ENCODE measurements around the gene ZBTB20. TPM values are rescaled to one million over a fixed set of nuclear protein-coding genes. Genes with fewer than 3 reads are reported as not detected.

ZBTB20 gene
- total and polyA plus RNA-seq, 2 of the 4 experiments (the other 2 are of a cell fraction), result 0.75 to 14.7 TPM

DNA sequence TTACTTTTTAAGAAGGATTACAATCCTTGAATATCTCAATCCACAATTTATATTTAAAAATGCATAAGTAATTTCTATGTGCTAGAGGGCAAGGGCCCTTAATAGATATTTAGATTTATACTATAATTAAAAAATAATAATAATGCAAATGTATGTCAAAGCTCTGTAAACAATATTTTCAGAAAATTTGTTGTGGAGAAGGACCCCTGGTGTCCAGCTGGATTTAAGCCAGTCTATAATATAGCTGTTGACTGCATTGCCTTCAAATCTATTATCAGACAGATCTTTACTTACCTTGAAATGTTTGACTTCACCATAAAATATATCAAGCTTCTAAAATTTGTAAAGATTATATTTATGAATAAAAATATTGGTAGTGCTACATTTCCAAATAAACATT is 65.6 kb downstream of the ZBTB20 start:
- no peak overlapping the region for H3K27ac ChIP-seq (ENCODE audit: insufficient read depth, low read length)
- peaks cover 0 to 3% of the 10 kb centered on the region in 2 experiments; a peak in 1 of 4 replicates for H3K79me1 ChIP-seq (ENCODE audit: low read depth in 1 of 2, low read length in 2 of 2)
- no peak overlapping the region for H3K4me2 ChIP-seq (ENCODE audit: low read depth, low read length)
- H3K9me1 ChIP-seq (ENCODE audit: insufficient read depth, low read length), result no peaks in the 10 kb centered on the region
- CTCF ChIA-PET, result interaction anchor here (0.6 to 2.2 kb wide), 2 partner anchors 11 to 305 kb away, joined by 3 to 7 read pairs; no protein-coding TSS in a partner anchor
- no peaks in the 10 kb centered on the region for H3K27me3 ChIP-seq (ENCODE audit: control insufficient read depth, insufficient read depth, low read length)
- H3K9me3 ChIP-seq (ENCODE audit: control insufficient read depth, insufficient read depth, low read length), result no peaks in the 10 kb centered on the region
- H3K9ac ChIP-seq (ENCODE audit: low read depth, low read length), result no peak overlapping the region
- H4K8ac ChIP-seq (ENCODE audit: low read depth in 2 of 2, low read length in 2 of 2), result no peak overlapping the region
- POLR2A ChIA-PET (ENCODE audit: unreplicated experiment), result no interaction called here
- H4K91ac ChIP-seq (ENCODE audit: insufficient read depth, low read depth, low read length), result no peak overlapping the region
- no peak overlapping the region for H4K5ac ChIP-seq (ENCODE audit: low read depth, low read length)
- H2BK20ac ChIP-seq (ENCODE audit: low read depth, low read length), result no peak overlapping the region
- no peaks in the 10 kb centered on the region; the same call in 1 of the 2 replicates for H3K36me3 ChIP-seq (ENCODE audit: control insufficient read depth, insufficient read depth, low read length)
- H2BK15ac ChIP-seq (ENCODE audit: low read depth, low read length), result no peak overlapping the region
- dilution Hi-C loops (cut with HindIII; ENCODE audit: low sequenced_read_pairs, unreplicated experiment) (no loop called here), in situ Hi-C loops (cut with MboI; ENCODE audit: low sequenced_read_pairs) (no loop called here), intact Hi-C loops (cut with micrococcal nuclease) (no loop called here)
- H2AK5ac ChIP-seq (ENCODE audit: low read depth, low read length), result no peak overlapping the region
- H3K4ac ChIP-seq (ENCODE audit: low read depth, low read length), result no peak overlapping the region
- no peak for DNase-seq
- no peak overlapping the region for H3K4me3 ChIP-seq (ENCODE audit: insufficient read depth, low read depth, low read length)
- H2AFZ ChIP-seq (replicated peaks; ENCODE audit: low read length, poor library complexity), result no peak overlapping the region
- TF ChIP-seq MAZ (IDR thresholded peaks at IDR 0.05; ENCODE audit: borderline replicate concordance, low read depth, low read length), result no peak
- TF ChIP-seq FOS (IDR thresholded peaks at IDR 0.05; ENCODE audit: low read depth, low read length), result no peak
- no peak for TF ChIP-seq BHLHE40 (IDR thresholded peaks at IDR 0.05; ENCODE audit: low read depth, low read length)
- TF ChIP-seq MAFK (IDR thresholded peaks at IDR 0.05; ENCODE audit: low read depth, low read length), result no peak
- TF ChIP-seq CHD1 (IDR thresholded peaks at IDR 0.05; ENCODE audit: low read depth, low read length), result no peak
- TF ChIP-seq, protein P1, sequence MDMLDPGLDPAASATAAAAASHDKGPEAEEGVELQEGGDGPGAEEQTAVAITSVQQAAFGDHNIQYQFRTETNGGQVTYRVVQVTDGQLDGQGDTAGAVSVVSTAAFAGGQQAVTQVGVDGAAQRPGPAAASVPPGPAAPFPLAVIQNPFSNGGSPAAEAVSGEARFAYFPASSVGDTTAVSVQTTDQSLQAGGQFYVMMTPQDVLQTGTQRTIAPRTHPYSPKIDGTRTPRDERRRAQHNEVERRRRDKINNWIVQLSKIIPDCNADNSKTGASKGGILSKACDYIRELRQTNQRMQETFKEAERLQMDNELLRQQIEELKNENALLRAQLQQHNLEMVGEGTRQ (IDR thresholded peaks at IDR 0.05; ENCODE audit: low read depth, low read length), result no peak
- TF ChIP-seq, protein P2, sequence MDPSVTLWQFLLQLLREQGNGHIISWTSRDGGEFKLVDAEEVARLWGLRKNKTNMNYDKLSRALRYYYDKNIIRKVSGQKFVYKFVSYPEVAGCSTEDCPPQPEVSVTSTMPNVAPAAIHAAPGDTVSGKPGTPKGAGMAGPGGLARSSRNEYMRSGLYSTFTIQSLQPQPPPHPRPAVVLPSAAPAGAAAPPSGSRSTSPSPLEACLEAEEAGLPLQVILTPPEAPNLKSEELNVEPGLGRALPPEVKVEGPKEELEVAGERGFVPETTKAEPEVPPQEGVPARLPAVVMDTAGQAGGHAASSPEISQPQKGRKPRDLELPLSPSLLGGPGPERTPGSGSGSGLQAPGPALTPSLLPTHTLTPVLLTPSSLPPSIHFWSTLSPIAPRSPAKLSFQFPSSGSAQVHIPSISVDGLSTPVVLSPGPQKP (IDR thresholded peaks at IDR 0.05; ENCODE audit: borderline replicate concordance, low read depth, low read length), result no peak
- no peak for TF ChIP-seq SMC3 (IDR thresholded peaks at IDR 0.05; ENCODE audit: low read depth, low read length)
- TF ChIP-seq CEBPB (IDR thresholded peaks at IDR 0.05; ENCODE audit: low read depth, low read length), result no peak
- no peak for TF ChIP-seq RCOR1 (IDR thresholded peaks at IDR 0.05; ENCODE audit: insufficient replicate concordance, low read length)
- no peak for TF ChIP-seq MXI1 (IDR thresholded peaks at IDR 0.05; ENCODE audit: borderline replicate concordance, low read depth, low read length)
- H2BK5ac ChIP-seq (ENCODE audit: low read depth, low read length, poor library complexity, severe bottlenecking), result no peak overlapping the region
- no peak overlapping the region for H3K23ac ChIP-seq (ENCODE audit: low read depth, low read length)
- ATAC-seq (ENCODE audit: low read depth), result no peak
- no peak overlapping the region for H3K56ac ChIP-seq (ENCODE audit: extremely low read depth, insufficient read depth, low read length)
- H2AK9ac ChIP-seq (replicated peaks; ENCODE audit: low read depth, low read length, poor library complexity), result no peak overlapping the region
- no peak overlapping the region for H3K14ac ChIP-seq (replicated peaks; ENCODE audit: low read depth, low read length)
- no peak overlapping the region for H3K18ac ChIP-seq (ENCODE audit: low read depth, low read length)
- H4K20me1 ChIP-seq (ENCODE audit: insufficient read depth, low read length), result no peaks in the 10 kb centered on the region
- BruUV-seq (replicated peaks), result no TSS peak
- no peak overlapping the region for H2BK120ac ChIP-seq (ENCODE audit: low read depth, low read length)
- H3K4me1 ChIP-seq (ENCODE audit: control insufficient read depth, insufficient read depth, low read length), result no peaks in the 10 kb centered on the region

Measured in IMR-90 (cell line).